ENCODE results near the gene GGN. TPM values are rescaled to one million over a fixed set of nuclear protein-coding genes. Genes with fewer than 3 reads are reported as not detected.

GGN gene
- total RNA-seq, 1 experiment from 2014 or later: 0.47 TPM

DNA sequence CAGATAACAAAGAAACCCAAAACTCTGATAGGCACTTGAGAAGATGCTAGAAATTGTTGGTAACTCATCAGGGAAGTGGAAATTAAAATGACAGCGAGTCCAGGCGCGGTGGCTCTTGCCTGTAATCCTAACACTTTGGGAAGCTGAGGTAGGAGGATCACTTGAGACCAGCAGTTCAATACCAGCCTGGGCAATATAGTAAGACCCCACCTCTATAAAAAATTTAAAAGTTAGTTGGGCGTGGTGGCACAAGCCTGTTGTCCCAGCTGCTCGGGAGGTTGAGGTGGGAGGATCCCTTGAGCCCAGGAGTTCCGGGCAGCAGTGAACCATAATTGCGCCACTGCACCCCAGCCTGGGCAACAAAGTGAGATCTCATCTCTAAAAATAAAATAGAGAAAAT lies 43.1 kb upstream of the GGN start:
- no TSS peak for BruUV-seq (replicated peaks)
- ChIA-PET POLR2A (no interaction called here), RAD21 (ENCODE audit: low non-redundant PET in 1 of 2, low total read pairs in 2 of 2, uncharacterized antibody in 2 of 2, unreplicated experiment in 2 of 2) (no interaction called here), CTCF (no interaction called here)
- ATAC-seq (no peak), DNase-seq (ENCODE audit: low read depth, low spot score) (no peak)
- Histone ChIP-seq H3K4me3 (replicated peaks in 1 of 2; ENCODE audit: low read depth in 1 of 2, low read length in 2 of 2) (no peak overlapping the region), H3K9me3 (ENCODE audit: control insufficient read depth in 1 of 2, insufficient read depth in 1 of 2, low read depth in 1 of 2, low read length in 2 of 2) (no peaks in the 10 kb centered on the region), H3K79me2 (ENCODE audit: insufficient read depth, low read length) (no peaks in the 10 kb centered on the region), H2AFZ (ENCODE audit: low read depth, low read length, poor library complexity, severe bottlenecking) (no peak overlapping the region), H3K9ac (ENCODE audit: low read length) (no peak overlapping the region), H3K4me1 (ENCODE audit: control insufficient read depth in 1 of 2, insufficient read depth in 2 of 2, low read length in 2 of 2) (peaks cover 0 to 15% of the 10 kb centered on the region in 2 experiments; a peak in 2 of 4 replicates), H3K4me2 (ENCODE audit: low read length) (no peak overlapping the region), H3K36me3 (ENCODE audit: control insufficient read depth in 1 of 2, insufficient read depth in 2 of 2, low read length in 2 of 2) (no peaks in the 10 kb centered on the region), H3K27me3 (ENCODE audit: insufficient read depth, low read length) (no peaks in the 10 kb centered on the region), H3K9me2 (ENCODE audit: insufficient read depth) (no peaks in the 10 kb centered on the region), H4K20me1 (ENCODE audit: insufficient read depth) (no peaks in the 10 kb centered on the region), H3K27ac (ENCODE audit: low read depth, low read length) (no peak overlapping the region)
- intact Hi-C loops (cut with micrococcal nuclease): no loop called here
- TF ChIP-seq REST (IDR thresholded peaks at IDR 0.05; ENCODE audit: low read depth): no peak
- no peak for TF ChIP-seq POLR2A (IDR thresholded peaks at IDR 0.05; ENCODE audit: borderline replicate concordance, extremely low read depth, insufficient read depth, insufficient read length)
- TF ChIP-seq CEBPB (IDR thresholded peaks at IDR 0.05; ENCODE audit: low read depth): no peak
- TF ChIP-seq SIN3A (IDR thresholded peaks at IDR 0.05; ENCODE audit: low read depth): no peak
- TF ChIP-seq ZBTB33 (IDR thresholded peaks at IDR 0.05; ENCODE audit: extremely low read depth, insufficient replicate concordance, low read length): no peak
- no peak for TF ChIP-seq EZH2phosphoT487 (IDR thresholded peaks at IDR 0.05; ENCODE audit: borderline replicate concordance)
- no peak for TF ChIP-seq EZH2 (IDR thresholded peaks at IDR 0.05)
- TF ChIP-seq JUND (IDR thresholded peaks at IDR 0.05): no peak
- TF ChIP-seq TCF7L2 (IDR thresholded peaks at IDR 0.05; ENCODE audit: borderline replicate concordance, extremely low read depth, insufficient read depth, insufficient read length): no peak

Data from HCT116 (cell line).